Endodermal cell (in vitro differentiated cells): ENCODE data around the gene TBC1D2. TPM values are rescaled to one million over a fixed set of nuclear protein-coding genes. Genes with fewer than 3 reads are reported as not detected.

Experiments used
- DNase-seq: peaks from one replicate; pipeline ENCODE4 v3.0.0-alpha.2; 2017
- H3K27ac ChIP-seq: 2 replicates; pipeline ENCODE4 v1.5.1; 2013; ENCODE audit warnings: mild to moderate bottlenecking, low read depth, low read length, moderate library complexity
- H3K27me3 ChIP-seq: 2 replicates; pipeline ENCODE4 v1.6.1; 2013; ENCODE audit warnings: mild to moderate bottlenecking, low read length, moderate library complexity; ENCODE audit not compliant: insufficient read depth, control insufficient read depth, poor library complexity, severe bottlenecking
- H3K36me3 ChIP-seq: 2 replicates; pipeline ENCODE4 v1.7.0; 2013; ENCODE audit warnings: mild to moderate bottlenecking, low read length, moderate library complexity; ENCODE audit not compliant: control insufficient read depth, insufficient read depth
- H3K4me1 ChIP-seq: one replicate; pipeline ENCODE4 v1.7.0; 2013; ENCODE audit warnings: low read length; ENCODE audit not compliant: control insufficient read depth, insufficient read depth
- H3K4me3 ChIP-seq: 2 replicates; pipeline ENCODE4 v1.5.1; 2013; ENCODE audit warnings: mild to moderate bottlenecking, low read length, moderate library complexity
- H3K9ac ChIP-seq: 2 replicates; pipeline ENCODE4 v1.6.1; 2013; ENCODE audit warnings: mild to moderate bottlenecking, low read length, moderate library complexity; ENCODE audit not compliant: poor library complexity, severe bottlenecking; ENCODE audit errors: extremely low read depth
- H3K9me3 ChIP-seq: 2 replicates; pipeline ENCODE4 v1.6.1; 2013; ENCODE audit warnings: mild to moderate bottlenecking, low read length, moderate library complexity; ENCODE audit not compliant: control insufficient read depth
- H3K27ac Mint-ChIP-seq: 2 replicates; pipeline ENCODE4 v1.8.0; 2020; ENCODE audit warnings: mixed read lengths
- H3K27me3 Mint-ChIP-seq: 2 replicates; pipeline ENCODE4 v1.8.0; 2021; ENCODE audit warnings: mild to moderate bottlenecking, mixed read lengths; ENCODE audit not compliant: insufficient read depth
- H3K36me3 Mint-ChIP-seq: 2 replicates; pipeline ENCODE4 v1.8.0; 2020; ENCODE audit warnings: low read depth, mixed read lengths
- H3K4me1 Mint-ChIP-seq: 2 replicates; pipeline ENCODE4 v1.8.0; 2020; ENCODE audit warnings: mixed read lengths
- H3K4me3 Mint-ChIP-seq: 2 replicates; pipeline ENCODE4 v1.8.0; 2020; ENCODE audit warnings: mild to moderate bottlenecking, moderate library complexity, mixed read lengths
- H3K9me3 Mint-ChIP-seq: 2 replicates; pipeline ENCODE4 v1.8.0; 2020; ENCODE audit warnings: mild to moderate bottlenecking, mixed read lengths
- CTCF ChIP-seq: fragments of 200-600 bp; sonication (generic); conservative IDR thresholded peaks from 2 replicates; pipeline ENCODE4 v1.5.0; 2021; ENCODE audit warnings: antibody characterized with exemption, mild to moderate bottlenecking
- WGBS, 2 experiments: methylation state at CpG; one replicate each; pipeline versions ENCODE4 v1.1.5 to v1.1.7; 2013; ENCODE audit warnings: missing lambda C conversion rate in 2 of 2, mixed read lengths in 1 of 2; ENCODE audit not compliant: insufficient coverage in 1 of 2, insufficient read length in 1 of 2; 5-methylcytosine and 5-hydroxymethylcytosine counted together
- total RNA-seq, 2 donors: library from RNA; stranded (reverse); fragmentation: NEBNext Ultra II Directional in 1 of 2; extraction: Animal tissue kit (Norgen Biotek cat#: 25700) in 1 of 2; gene quantifications; 2 replicates in 1 of 2; 3 replicates in 1 of 2; pipeline ENCODE4 v1.2.1, GENCODE V29; 2021

Gene TBC1D2
- total RNA-seq, 2 donors from 2014 or later: 8.1 to 10.4 TPM

DNA sequence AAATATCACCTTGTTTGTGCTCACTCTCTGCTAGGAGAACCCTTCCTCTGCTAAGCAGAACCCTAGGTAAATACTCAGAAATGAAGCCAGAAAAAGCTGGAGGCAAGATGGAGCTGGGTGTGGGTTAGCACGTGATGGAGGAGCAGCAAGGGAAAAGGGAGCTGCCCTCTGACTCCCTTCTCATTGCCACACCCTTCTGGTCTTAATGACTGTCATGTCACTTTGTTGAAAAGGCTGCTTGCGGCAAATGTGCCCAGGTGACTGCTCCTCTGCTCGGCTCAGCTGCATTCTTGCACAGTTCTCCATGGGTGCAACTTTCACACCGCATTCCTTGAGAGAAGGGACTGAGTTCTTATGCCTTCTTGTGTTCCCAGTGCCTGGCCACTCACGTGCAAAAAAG lies 36.4 kb upstream of the TBC1D2 start:
- no peaks in the 10 kb centered on the region for H3K27me3 Mint-ChIP-seq
- H3K4me3 Mint-ChIP-seq: no peak overlapping the region
- H3K27ac Mint-ChIP-seq: no peak overlapping the region

GRCh38 chr9:98290411-98290810 lies 35.0 kb upstream of the TBC1D2 start:
- WGBS, 2 experiments: 90 to 95% methylated on average over 6 to 18 of the region's 18 CpGs
- H3K27me3 Mint-ChIP-seq: no peaks in the 10 kb centered on the region
- H3K36me3 Mint-ChIP-seq: no peaks in the 10 kb centered on the region
- no peaks in the 10 kb centered on the region for H3K9me3 ChIP-seq
- H3K4me1 ChIP-seq: no peaks in the 10 kb centered on the region
- H3K4me3 Mint-ChIP-seq: no peak overlapping the region
- H3K9ac ChIP-seq: no peak overlapping the region
- TF ChIP-seq CTCF: no peak
- peak overlapping the region; percentile 95 for H3K27ac ChIP-seq
- DNase-seq: no peak
- H3K27me3 ChIP-seq: no peaks in the 10 kb centered on the region
- H3K9me3 Mint-ChIP-seq: no peaks in the 10 kb centered on the region
- peaks cover 7% of the 10 kb centered on the region for H3K4me1 Mint-ChIP-seq
- H3K36me3 ChIP-seq: no peaks in the 10 kb centered on the region
- H3K27ac Mint-ChIP-seq: no peak overlapping the region
- no peak overlapping the region for H3K4me3 ChIP-seq

More for the DNA sequence above, 36.4 kb upstream of the TBC1D2 start:
- Mint-ChIP-seq H3K36me3 (no peaks in the 10 kb centered on the region), H3K9me3 (no peaks in the 10 kb centered on the region), H3K4me1 (peaks cover 7% of the 10 kb centered on the region)
- DNase-seq: no peak
- Histone ChIP-seq H3K36me3 (no peaks in the 10 kb centered on the region), H3K27me3 (no peaks in the 10 kb centered on the region), H3K4me1 (no peaks in the 10 kb centered on the region), H3K27ac (no peak overlapping the region), H3K9me3 (no peaks in the 10 kb centered on the region), H3K9ac (no peak overlapping the region), H3K4me3 (no peak overlapping the region)
- TF ChIP-seq CTCF: no peak
- 80 to 90% methylated on average over 3 to 5 of the region's 5 CpGs for WGBS, 2 experiments

DNA sequence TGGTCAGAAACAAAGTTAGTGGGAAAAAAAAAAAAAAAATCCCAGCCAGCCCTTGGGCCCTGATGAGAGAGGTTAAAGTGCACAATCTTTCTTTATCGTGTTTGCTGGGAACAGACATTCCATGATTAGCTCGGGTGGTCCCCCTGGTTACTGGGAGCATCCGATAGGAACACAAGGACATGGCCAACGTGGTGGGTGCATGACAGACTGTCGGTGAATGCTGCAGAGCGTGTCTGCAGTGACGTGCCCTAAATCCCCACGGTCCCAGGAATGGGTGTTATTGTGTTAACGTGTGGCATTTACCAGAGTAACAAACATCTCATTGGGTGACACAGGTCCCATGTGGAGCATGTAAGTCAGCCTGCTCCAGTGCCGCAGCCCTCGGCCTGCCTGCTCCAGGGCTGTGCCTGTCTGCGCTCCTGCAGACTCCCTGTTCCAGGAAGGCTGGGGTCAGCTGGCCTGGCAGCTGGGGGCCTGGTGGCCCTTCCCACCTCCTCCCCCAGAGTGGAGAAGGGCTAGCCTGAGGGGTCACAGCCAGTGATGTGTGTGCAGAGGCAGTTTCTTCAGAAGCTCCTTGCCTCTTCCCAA lies 34.3 kb upstream of the TBC1D2 start:
- H3K9me3 Mint-ChIP-seq: no peaks in the 10 kb centered on the region
- Histone ChIP-seq H3K27me3 (no peaks in the 10 kb centered on the region), H3K27ac (peak overlapping the region; percentile 95), H3K9me3 (no peaks in the 10 kb centered on the region), H3K36me3 (no peaks in the 10 kb centered on the region), H3K4me3 (no peak overlapping the region), H3K4me1 (no peaks in the 10 kb centered on the region), H3K9ac (no peak overlapping the region)
- 89 to 91% methylated on average over 3 to 12 of the region's 12 CpGs for WGBS, 2 experiments
- no peak for TF ChIP-seq CTCF
- no peaks in the 10 kb centered on the region for H3K27me3 Mint-ChIP-seq
- peaks cover 7% of the 10 kb centered on the region for H3K4me1 Mint-ChIP-seq
- H3K36me3 Mint-ChIP-seq: no peaks in the 10 kb centered on the region
- H3K27ac Mint-ChIP-seq: no peak overlapping the region
- no peak for DNase-seq
- H3K4me3 Mint-ChIP-seq: no peak overlapping the region
